Ramos (cell line): ENCODE measurements around the gene TUFM.
"Not testable (repeated sequence)": the region's sequence is repeated elsewhere in the genome, so short reads cannot be mapped to it uniquely, and the experiment has no call there.

Source experiments
- in situ Hi-C: fragments of 300-500 bp; cut with MboI; formaldehyde crosslinking; loops from one replicate; pipeline ENCODE4 v1.14.3; 2022; ENCODE audit warnings: low sequenced_read_pairs; ENCODE audit not compliant: unreplicated experiment

TUFM gene

DNA sequence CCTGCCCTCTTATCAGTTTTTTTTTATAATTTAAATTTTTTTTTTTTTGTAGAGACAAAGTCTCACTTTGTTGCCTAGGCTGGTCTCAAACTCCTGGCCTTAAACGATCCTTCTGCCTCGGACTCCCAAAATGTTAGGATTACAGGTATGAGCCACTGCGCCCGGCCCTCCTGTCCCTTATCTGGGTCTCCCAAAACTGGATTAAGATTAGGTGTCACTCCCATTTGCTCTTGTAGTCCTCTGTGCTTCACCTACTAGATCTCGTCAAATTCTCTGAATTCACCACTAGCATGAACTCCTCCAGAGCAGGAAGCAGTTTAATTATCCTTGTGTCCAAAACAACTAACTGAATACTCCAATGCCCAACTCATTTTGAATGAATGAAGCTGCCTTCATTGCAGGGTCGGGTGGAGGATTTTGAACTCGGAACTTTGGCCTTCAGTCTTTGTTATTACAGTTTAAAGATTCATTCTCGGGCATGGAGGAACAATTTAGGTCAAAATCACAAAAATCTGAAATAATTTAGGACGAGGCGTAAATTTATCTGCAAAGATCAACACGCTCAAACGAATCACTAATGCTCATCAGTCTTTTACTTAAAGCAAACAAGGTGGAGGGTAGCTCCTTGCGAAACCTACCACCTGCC lies 24.2 kb downstream of the TUFM start:
- in situ Hi-C loops, result no loop called here

DNA sequence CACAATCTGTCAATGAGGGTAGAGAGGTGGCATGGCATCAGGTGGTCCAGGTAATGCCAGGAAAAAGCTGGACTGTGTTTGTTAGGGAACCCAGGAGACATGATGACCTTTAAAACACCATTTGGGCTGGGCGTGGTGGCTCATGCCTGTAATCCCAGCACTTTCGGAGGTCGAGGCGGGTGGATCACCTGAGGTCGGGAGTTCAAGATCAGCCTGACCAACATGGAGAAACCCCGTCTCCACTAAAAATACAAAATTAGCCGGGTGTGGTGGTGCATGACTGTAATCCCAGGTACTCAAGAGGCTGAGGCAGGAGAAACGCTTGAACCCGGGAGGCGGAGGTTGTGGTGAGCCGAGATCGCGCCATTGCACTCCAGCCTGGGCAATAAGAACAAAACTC lies 25.6 kb downstream of the TUFM start:
- in situ Hi-C loops, result not testable (repeated sequence)

DNA sequence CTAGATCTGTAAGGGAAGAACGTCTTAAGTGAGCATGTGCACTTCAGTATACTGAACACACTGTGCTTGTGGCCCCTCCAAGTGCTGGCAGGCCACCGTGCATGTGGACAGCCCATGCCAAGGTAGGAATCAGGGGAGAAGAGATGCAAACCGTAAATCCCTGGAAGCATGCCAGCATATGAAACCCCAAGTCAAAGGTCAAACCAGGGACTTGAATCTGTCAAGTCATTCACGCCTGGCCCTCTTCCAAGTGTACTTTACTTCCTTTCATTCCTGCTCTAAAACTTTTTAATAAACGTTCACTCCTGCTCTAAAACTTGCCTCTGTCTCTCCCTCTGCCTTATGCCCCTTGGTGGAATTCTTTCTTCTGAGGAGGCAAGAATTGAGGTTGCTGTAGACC lies 26.1 kb downstream of the TUFM start:
- in situ Hi-C loops, result no loop called here

DNA sequence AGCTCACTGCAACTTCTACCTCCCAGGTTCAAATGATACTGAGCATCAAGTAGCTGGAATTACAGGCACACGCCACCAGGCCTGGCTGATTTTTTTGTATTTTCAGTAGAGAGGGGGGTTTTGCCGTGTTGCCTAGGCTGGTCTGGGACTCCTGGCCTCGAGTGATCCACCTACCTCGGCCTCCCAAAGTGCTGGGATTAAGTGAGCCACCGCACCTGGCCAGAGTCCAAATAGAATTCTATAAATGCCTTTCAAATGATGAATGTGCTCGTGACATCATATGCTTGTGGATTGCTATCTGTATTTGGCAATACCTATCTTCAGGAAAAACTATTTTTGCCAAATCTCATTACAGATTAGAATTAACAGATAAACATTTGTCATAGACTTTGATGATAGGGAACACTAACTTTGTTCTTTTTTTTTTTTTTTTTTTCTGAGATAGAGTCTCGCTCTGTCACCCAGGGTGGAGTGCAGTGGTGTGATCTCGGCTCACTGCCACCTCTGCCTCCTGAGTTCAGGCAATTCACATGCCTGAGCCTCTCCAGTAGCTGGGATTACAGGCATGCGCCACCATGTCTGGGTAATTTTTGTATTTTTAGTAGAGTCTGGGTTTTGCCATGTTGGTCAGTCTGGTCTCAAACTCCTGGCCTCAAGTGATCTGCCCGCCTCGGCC lies 38.6 kb downstream of the TUFM start:
- in situ Hi-C loops, result not testable (repeated sequence)

DNA sequence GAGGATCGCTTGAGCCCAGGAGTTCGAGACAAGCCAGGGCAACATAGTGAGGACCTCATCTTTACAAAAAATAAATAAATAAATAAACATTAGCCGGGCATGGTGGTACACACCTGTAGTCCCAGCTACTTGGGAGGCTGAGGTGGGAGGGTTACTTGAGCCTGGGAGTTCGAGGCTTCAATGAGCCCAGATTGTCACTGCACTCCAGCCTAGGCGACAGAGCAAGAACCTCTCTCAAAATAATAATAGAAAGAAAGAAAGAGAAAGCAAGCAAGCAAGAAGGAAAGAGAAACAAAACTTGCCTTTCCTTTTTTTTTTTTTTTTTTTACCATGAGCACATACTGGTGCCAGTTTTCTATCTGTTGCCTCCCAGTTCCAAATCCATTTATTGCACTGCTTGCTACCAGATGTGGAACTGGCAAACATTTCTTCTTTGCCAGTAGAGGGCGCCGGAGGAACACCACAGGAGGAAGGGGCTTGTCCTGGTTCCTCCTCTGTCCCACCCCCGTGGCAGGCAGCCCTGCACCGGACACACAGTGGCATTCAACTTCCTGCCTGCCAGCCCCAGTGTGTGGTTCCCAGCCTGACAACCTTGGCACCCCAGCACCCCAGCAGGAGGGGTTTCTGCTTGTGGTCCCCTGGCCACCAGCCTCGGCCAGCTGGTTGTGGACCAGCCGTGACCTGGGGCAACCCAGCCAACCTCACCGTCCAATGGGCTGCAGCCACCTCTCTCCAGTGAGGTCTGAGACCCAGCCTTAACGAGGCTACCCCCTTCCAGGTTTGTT lies 43.7 kb downstream of the TUFM start:
- in situ Hi-C loops, result not testable (repeated sequence)
